ENCODE measurements around the gene FKRP. TPM values are rescaled to one million over a fixed set of nuclear protein-coding genes. Genes with fewer than 3 reads are reported as not detected.
"Not testable (repeated sequence)": the region's sequence is repeated elsewhere in the genome, so short reads cannot be mapped to it uniquely, and the experiment has no call there.

The FKRP gene
- total and polyA plus RNA-seq, 3 donors from 2014 or later = 22.9 to 37.2 (median 33.0) TPM

- no peak overlapping the region for H3K4me3 ChIP-seq
- no peak overlapping the region for H3K27ac ChIP-seq
- no peak for DNase-seq
- H3K36me3 ChIP-seq (ENCODE audit: low read depth, missing control alignments) = no peaks in the 10 kb centered on the region
- no peak for TF ChIP-seq POLR2A (IDR thresholded peaks at IDR 0.05)
- TF ChIP-seq CTCF (IDR thresholded peaks at IDR 0.05) = no peak
- H3K4me1 ChIP-seq = peaks cover 10% of the 10 kb centered on the region
- 68 to 77% methylated on average over 7 of the region's 7 CpGs for WGBS, 2 donors
- intact Hi-C loops (cut with DNase I; ENCODE audit: low total_unique reads) = no loop called here
- H3K27me3 ChIP-seq = no peaks in the 10 kb centered on the region
- H3K9me3 ChIP-seq = no peaks in the 10 kb centered on the region
These were observed 27.2 kb downstream of the FKRP start for GRCh38 chr19:46773018-46773399.

GRCh38 chr19:46775642-46776258 lies 29.9 kb downstream of the FKRP start:
- no peak for TF ChIP-seq POLR2A (IDR thresholded peaks at IDR 0.05)
- no peak for TF ChIP-seq CTCF (IDR thresholded peaks at IDR 0.05)

DNA sequence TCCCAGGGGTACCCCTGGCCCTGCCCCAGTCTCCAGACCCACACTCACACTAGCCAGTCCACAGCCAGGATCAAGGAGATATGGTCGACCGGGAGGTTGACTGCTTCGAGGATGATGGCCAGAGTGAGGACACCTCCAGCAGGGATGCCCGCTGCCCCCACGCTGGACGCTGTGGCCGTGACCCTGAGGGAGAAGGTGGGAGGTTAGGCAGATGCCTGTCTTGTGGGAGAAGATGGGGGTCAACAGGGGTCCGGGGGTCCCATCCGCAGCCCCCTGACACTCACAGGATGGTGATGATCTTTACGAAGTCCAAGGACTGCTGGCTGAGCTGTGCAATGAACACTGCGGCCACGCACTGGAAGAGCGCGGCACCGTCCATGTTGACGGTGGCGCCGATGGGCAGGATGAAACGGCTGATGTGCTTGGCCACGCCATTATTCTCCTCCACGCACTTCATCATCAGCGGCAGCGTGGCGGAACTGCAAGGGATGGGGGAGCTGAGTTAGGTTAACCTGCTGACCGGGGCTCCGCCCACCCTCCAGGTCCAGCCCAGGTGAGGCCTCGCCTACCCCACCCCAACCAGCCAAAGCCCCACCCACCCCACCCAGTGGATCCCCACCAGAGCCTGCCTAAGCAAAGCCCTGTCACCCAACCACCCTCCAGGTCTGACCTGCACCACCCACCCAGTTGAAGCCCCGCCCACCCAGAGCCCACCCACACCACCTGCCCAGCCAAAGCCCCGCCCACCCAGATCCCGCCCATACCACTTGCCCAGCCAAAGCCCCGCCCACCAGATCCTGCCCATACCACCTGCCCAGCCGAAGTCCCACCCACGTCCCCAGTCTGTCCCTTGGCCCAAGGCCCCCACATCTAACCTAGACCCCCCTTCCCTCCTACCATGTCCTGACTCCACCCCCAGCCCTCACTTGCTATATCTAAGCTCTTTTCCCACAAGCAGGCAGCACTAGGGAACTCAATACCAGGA lies 31.4 kb downstream of the FKRP start:
- Histone ChIP-seq H3K4me1 (no peaks in the 10 kb centered on the region), H3K4me3 (no peak overlapping the region), H3K27ac (no peak overlapping the region), H3K9me3 (no peaks in the 10 kb centered on the region), H3K27me3 (no peaks in the 10 kb centered on the region), H3K36me3 (ENCODE audit: low read depth, missing control alignments) (no peaks in the 10 kb centered on the region)
- intact Hi-C loops (cut with DNase I; ENCODE audit: low total_unique reads) = no loop called here
- DNase-seq = peak; percentile 26
- TF ChIP-seq POLR2A (IDR thresholded peaks at IDR 0.05) = no peak
- TF ChIP-seq CTCF (IDR thresholded peaks at IDR 0.05) = no peak
- 65 to 78% methylated on average over 29 to 30 of the region's 33 CpGs for WGBS, 2 donors

More at GRCh38 chr19:46775642-46776258, 29.9 kb downstream of the FKRP start:
- Histone ChIP-seq H3K27me3 (no peaks in the 10 kb centered on the region), H3K4me1 (no peaks in the 10 kb centered on the region), H3K27ac (no peak overlapping the region), H3K9me3 (no peaks in the 10 kb centered on the region), H3K36me3 (ENCODE audit: low read depth, missing control alignments) (no peaks in the 10 kb centered on the region), H3K4me3 (no peak overlapping the region)
- 74 to 91% methylated on average over 7 to 11 of the region's 11 CpGs for WGBS, 2 donors
- no peak for DNase-seq
- intact Hi-C loops (cut with DNase I; ENCODE audit: low total_unique reads) = no loop called here

- H3K4me1 ChIP-seq; H3K27me3 ChIP-seq; H3K4me3 ChIP-seq; intact Hi-C loops (cut with DNase I; ENCODE audit: low total_unique reads); H3K9me3 ChIP-seq; DNase-seq; H3K27ac ChIP-seq; H3K36me3 ChIP-seq (ENCODE audit: low read depth, missing control alignments): not testable (repeated sequence)
- WGBS, 2 donors = 86 to 87% methylated on average over 12 of the region's 12 CpGs
These were observed 32.2 kb downstream of the FKRP start for GRCh38 chr19:46777956-46778645.

Data from testis (tissue), 3 donors.